IPS-15b (cell line): ENCODE measurements around the gene NAA16.

Source experiments
- H3K27me3 ChIP-seq: one replicate; pipeline ENCODE4 v1.6.1; 2013; ENCODE audit warnings: low read length; ENCODE audit not compliant: control insufficient read depth, insufficient read depth
- H3K36me3 ChIP-seq: one replicate; pipeline ENCODE4 v1.6.1; 2013; ENCODE audit warnings: low read length; ENCODE audit not compliant: control insufficient read depth, insufficient read depth
- H3K4me1 ChIP-seq: one replicate; pipeline ENCODE4 v1.6.1; 2013; ENCODE audit warnings: mild to moderate bottlenecking, low read length; ENCODE audit not compliant: control insufficient read depth, insufficient read depth
- H3K4me3 ChIP-seq: one replicate; pipeline ENCODE4 v1.5.1; 2013; ENCODE audit warnings: low read depth, low read length
- H3K9ac ChIP-seq: one replicate; pipeline ENCODE4 v1.6.1; 2013; ENCODE audit warnings: low read depth, mild to moderate bottlenecking, low read length
- H3K9me3 ChIP-seq: one replicate; pipeline ENCODE4 v1.6.1; 2013; ENCODE audit warnings: mild to moderate bottlenecking, low read length; ENCODE audit not compliant: control insufficient read depth, insufficient read depth

NAA16 gene

DNA sequence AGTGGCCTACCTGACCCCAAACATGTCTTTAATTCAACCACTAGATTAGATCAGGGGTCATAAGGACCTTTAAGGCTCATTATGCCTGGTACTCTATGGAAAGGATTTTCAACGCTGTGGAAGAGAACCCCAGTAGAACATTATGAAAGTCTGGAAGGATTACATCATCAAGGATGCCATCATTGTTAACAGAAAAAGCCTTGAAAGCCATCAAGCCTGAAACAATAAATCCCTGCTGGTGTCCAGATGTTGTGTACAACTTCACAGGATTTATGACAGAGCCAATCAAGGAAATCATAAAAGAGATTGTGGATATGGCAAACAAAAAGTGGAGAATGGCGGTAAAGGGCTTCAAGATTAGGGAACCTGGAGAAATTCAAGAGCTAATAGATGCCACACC is 59.7 kb downstream of the NAA16 start:
- H3K4me1 ChIP-seq, result no peaks in the 10 kb centered on the region
- no peaks in the 10 kb centered on the region for H3K27me3 ChIP-seq
- no peak overlapping the region for H3K9ac ChIP-seq
- H3K36me3 ChIP-seq, result peaks cover 4% of the 10 kb centered on the region
- no peak overlapping the region for H3K4me3 ChIP-seq
- H3K9me3 ChIP-seq, result no peaks in the 10 kb centered on the region

DNA sequence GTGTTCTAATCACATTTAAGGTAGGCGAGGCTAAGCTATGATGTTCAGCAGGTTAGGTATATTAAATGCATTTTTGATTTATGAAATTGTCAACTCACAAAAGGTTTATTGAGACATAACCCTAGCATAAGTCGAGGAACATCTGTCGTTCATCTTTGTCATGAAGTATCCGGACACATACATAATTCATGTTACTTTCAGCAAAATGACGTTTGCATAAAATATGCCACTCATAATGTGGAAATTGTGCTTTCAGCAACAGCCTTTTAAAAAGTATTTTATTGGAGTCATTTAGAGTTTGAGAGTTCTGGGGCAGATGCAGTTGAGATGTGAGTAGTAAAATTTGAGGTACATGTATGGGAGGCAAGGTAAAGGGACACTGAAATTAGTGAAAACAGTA is 66.4 kb downstream of the NAA16 start:
- H3K4me3 ChIP-seq, result no peak overlapping the region
- no peaks in the 10 kb centered on the region for H3K4me1 ChIP-seq
- no peak overlapping the region for H3K9ac ChIP-seq
- H3K27me3 ChIP-seq, result no peaks in the 10 kb centered on the region
- peaks cover 4% of the 10 kb centered on the region for H3K36me3 ChIP-seq
- no peaks in the 10 kb centered on the region for H3K9me3 ChIP-seq

DNA sequence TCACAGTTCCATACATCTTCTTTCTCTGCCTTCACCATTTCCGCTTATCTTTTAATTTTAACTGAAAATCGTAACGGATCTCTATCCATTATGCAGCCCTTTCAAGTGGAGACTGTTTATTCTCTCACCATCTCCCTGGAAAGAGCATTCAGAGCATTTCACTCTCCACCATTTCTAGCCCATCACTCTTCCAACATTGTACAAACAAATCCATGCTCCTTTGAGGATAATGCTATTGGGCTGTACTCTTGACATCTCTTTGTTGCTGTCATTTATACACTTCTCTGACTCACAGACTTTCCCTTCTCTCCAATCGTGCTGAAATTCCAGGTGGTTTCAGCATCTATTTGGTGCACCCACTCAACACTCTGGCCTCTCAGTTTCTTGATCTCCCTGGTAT is 71.4 kb downstream of the NAA16 start:
- H3K9ac ChIP-seq, result no peak overlapping the region
- H3K4me1 ChIP-seq, result no peaks in the 10 kb centered on the region
- no peaks in the 10 kb centered on the region for H3K27me3 ChIP-seq
- no peak overlapping the region for H3K4me3 ChIP-seq
- no peaks in the 10 kb centered on the region for H3K9me3 ChIP-seq
- no peaks in the 10 kb centered on the region for H3K36me3 ChIP-seq

DNA sequence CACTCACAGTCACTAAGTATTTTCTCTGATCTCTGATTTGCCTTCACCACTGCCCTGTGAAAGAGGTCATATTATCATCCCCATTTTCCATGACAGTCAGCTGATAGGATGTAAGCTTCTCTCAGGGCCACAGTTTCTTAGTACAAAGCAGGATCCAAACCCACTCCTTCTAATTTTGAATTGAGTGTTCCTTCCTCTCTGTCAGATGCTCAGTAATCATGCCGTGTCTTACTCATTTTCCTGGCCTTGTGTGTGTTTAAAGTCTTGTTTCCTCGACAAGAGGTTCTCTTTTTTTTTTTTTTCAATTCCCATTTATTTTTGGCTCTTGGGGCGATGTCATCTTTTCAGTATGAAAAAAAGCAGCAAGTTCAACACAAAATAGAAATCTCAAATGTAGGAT is 72.3 kb downstream of the NAA16 start:
- Histone ChIP-seq H3K4me3 (no peak overlapping the region), H3K4me1 (no peaks in the 10 kb centered on the region), H3K9ac (no peak overlapping the region), H3K9me3 (no peaks in the 10 kb centered on the region), H3K36me3 (no peaks in the 10 kb centered on the region), H3K27me3 (no peaks in the 10 kb centered on the region)

DNA sequence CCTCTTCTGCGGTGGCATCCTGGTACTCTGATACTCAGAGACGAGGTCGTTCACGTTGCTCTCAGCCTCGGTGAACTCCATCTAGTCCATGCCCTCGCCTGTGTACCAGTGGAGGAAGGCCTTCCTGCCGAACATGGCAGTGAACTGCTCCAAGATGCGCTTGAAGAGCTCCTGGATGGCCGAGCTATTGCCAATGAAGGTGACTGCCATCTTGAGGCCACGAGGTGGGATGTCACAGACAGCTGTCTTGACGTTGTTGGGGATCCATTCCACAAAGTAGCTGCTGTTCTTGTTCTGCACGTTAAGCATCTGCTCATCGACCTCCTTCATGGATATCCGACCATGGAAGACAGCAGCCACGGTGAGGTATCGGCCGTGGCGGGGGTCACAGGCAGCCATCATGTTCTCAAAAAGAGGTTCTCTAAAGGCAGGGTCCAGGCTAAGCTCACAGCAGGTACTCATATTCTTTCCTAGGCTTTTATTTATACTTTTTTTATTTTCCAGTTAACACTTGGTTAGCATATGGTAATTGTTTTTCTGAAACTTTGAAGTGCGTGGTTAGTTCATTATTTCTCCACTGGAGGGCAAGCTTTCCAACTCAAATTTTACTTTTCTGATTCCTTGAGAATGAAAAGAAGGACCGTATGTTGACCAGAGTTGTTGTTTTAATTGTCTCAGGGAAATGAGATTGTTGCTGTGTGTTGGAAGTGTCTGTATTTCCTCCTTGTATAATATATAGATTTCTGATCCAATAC is 73.9 kb downstream of the NAA16 start:
- Histone ChIP-seq H3K36me3 (no peaks in the 10 kb centered on the region), H3K4me1 (no peaks in the 10 kb centered on the region), H3K4me3 (no peak overlapping the region), H3K9ac (no peak overlapping the region), H3K27me3 (no peaks in the 10 kb centered on the region), H3K9me3 (no peaks in the 10 kb centered on the region)

DNA sequence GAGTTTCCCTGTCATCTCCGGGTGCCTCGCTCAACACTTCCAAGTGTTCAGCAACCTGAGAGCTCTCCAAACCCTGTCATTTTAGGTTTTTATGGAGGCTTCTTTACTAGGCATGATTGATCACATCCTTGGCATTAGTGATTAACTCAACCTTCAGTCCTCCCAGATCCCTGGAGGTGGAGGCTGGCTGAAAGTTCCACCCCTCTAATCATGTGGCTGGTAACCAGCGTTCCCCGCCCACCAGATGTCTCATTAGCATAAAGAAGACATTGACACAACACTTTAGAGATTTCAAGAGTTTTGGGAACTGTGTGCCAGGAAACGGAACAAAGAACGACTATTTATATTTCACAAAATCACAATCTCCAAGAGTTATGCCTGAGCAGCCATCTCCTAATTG is 75.1 kb downstream of the NAA16 start:
- Histone ChIP-seq H3K4me3 (no peak overlapping the region), H3K9ac (no peak overlapping the region), H3K4me1 (no peaks in the 10 kb centered on the region), H3K27me3 (no peaks in the 10 kb centered on the region), H3K36me3 (no peaks in the 10 kb centered on the region), H3K9me3 (no peaks in the 10 kb centered on the region)

DNA sequence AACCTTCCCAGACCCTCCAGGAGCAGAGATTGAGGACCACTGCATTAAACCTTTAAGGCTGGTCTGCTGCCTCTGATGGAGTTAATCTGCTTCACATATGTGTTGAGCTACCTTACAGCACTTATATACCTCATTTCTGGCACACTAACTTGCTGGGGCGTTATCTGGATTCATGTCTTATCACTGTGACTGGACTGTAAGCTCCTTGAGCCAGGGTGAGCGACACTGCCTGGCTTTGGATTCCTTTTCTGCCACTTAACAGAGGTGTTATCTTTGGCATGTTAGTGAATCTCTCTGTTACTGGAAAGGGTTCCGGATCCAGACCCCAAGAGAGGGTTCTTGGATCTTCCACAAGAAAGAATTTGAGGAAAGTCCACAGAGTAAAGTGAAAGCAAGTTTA is 76.5 kb downstream of the NAA16 start:
- H3K4me1 ChIP-seq, result no peaks in the 10 kb centered on the region
- H3K9me3 ChIP-seq, result no peaks in the 10 kb centered on the region
- no peak overlapping the region for H3K9ac ChIP-seq
- no peaks in the 10 kb centered on the region for H3K36me3 ChIP-seq
- no peak overlapping the region for H3K4me3 ChIP-seq
- no peaks in the 10 kb centered on the region for H3K27me3 ChIP-seq

DNA sequence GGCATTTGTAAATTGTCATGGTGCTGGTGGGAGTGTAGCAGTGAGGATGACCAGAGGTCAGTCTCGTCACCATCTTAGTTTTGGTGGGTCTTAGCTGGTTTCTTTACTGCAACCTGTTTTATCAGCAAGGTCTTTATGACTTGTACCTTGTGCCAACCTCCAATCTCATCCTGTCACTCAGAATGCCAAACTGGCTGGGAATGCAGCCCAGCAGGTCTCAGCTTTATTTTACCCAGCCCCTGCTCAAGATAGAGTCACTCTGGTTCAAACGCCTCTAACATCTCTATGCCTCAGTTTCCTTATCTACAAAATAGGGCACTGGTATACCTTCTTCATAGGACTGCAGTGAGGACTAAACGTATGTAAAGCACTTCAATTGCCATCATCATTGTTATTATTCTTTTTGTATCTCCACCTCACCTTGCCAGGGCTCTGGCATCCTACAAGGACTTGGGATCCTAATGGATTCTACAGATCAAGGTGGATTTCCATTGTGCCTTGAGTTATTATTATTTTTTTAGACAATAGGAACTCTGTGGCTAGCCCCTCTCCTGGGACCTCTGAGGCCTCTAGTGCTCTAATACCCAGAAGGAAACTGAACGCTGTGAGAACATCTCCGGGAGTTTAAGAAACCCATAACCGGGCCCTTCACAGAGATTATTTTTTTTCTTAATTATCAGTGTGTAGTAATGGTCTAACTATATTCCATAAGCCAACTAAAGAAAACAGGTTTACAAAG is 77.2 kb downstream of the NAA16 start:
- Histone ChIP-seq H3K9me3 (no peaks in the 10 kb centered on the region), H3K9ac (no peak overlapping the region), H3K4me3 (no peak overlapping the region), H3K36me3 (no peaks in the 10 kb centered on the region), H3K27me3 (no peaks in the 10 kb centered on the region), H3K4me1 (no peaks in the 10 kb centered on the region)

DNA sequence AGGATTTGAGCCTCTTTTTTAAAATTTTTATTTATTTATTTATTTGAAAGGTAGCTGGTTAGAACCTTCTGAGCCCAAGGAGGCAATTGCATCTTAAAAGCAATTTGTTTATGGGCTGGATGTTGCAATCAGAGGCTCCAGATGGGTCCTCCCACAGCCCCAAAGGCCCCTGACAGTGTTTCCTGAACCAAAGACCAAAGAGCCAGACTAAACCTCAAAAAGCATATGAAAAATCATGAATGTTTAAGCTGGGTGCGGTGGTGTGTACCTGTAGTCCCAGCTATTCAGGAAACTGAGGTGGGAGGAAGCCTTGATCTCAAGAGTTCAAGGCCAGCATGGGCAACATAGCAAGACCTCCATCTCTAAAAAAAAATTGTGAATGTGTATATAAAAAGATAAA is 78.5 kb downstream of the NAA16 start:
- H3K36me3 ChIP-seq, result no peaks in the 10 kb centered on the region
- H3K9me3 ChIP-seq, result no peaks in the 10 kb centered on the region
- no peaks in the 10 kb centered on the region for H3K4me1 ChIP-seq
- no peak overlapping the region for H3K4me3 ChIP-seq
- no peak overlapping the region for H3K9ac ChIP-seq
- H3K27me3 ChIP-seq, result no peaks in the 10 kb centered on the region

DNA sequence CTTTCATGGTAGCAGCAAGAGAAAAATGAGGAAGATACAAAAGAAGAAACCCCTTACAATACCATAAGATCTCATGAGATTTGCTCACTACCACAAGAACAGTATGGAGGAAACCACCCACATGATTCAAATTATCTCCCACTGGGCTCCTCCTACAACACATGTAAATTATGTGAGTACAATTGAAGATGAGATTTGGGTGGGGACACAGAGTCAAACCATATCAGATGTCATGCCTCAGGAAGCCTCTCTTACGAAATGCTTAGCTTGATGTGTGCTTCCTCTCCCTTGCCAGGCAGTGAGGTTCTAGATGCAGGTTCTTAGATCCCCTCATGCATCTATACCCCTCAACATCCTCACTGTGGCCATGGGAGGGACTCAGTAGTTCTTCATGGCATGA is 83.1 kb downstream of the NAA16 start:
- no peaks in the 10 kb centered on the region for H3K9me3 ChIP-seq
- no peak overlapping the region for H3K9ac ChIP-seq
- H3K4me3 ChIP-seq, result no peak overlapping the region
- H3K4me1 ChIP-seq, result no peaks in the 10 kb centered on the region
- no peaks in the 10 kb centered on the region for H3K27me3 ChIP-seq
- H3K36me3 ChIP-seq, result no peaks in the 10 kb centered on the region

DNA sequence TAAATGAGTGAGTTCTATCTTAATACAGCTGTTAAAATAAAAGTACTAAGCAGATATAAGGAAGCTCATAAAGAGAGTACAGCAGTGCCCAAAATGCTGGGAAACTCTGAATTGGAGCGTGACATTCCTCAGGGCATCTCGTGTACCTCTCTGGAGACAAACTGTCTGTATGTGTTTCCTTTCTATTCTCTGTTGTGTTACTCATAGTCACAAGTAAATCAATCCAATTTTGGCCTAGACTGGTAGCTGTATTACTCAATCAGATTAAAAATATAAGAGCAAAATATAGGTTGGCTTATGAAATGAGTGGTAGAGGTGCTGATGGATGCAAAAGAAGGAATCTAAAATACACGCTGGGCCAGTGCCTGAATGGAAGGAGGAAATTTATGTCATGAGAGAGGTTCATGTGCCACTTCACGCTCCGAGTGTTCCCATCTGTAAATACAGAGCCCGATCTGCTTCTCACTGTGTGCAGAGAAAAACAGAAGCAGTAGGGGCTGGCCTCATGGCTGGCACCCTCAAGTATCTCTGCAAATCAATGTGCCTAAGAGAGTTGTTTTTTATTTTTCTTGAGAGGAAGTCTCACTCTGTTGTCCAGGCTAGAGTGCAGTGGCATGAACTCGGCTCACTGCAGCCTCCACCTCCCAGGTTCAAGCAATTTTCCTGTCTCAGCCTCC is 87.6 kb downstream of the NAA16 start:
- Histone ChIP-seq H3K9me3 (no peaks in the 10 kb centered on the region), H3K9ac (no peak overlapping the region), H3K27me3 (no peaks in the 10 kb centered on the region), H3K4me1 (no peaks in the 10 kb centered on the region), H3K36me3 (no peaks in the 10 kb centered on the region), H3K4me3 (no peak overlapping the region)

DNA sequence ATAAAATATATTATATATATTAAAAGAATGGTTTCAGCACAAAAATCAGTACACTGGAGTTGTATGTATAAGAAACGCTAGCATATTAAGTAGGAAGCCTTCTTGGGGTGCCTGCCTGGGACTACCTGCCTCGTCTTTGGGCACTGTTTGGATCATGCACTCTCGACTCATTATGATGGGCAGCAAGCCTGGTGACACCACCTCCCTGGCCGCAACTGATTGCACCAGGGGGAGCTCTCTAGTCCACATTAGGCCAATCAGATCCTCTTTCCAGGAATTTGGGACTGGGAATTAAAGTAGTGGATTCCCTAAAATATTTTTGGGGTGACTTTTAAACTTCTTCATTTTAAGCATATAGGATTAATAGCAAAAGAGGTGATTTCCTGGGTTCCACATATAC is 90.3 kb downstream of the NAA16 start:
- no peaks in the 10 kb centered on the region for H3K4me1 ChIP-seq
- no peaks in the 10 kb centered on the region for H3K36me3 ChIP-seq
- no peak overlapping the region for H3K4me3 ChIP-seq
- H3K9ac ChIP-seq, result no peak overlapping the region
- no peaks in the 10 kb centered on the region for H3K27me3 ChIP-seq
- H3K9me3 ChIP-seq, result no peaks in the 10 kb centered on the region
